NT2/D1 (cell line): Measurements from ENCODE around the gene TRAK1.

Source experiments
- SUZ12 ChIP-seq: IDR thresholded peaks from 2 replicates; pipeline ENCODE4 v1.6.1; 2011; ENCODE audit not compliant: insufficient read length, insufficient read depth; ENCODE audit errors: extremely low read depth
- YY1 ChIP-seq: IDR thresholded peaks from 2 replicates; pipeline ENCODE4 v1.6.1; 2011; ENCODE audit not compliant: insufficient read length, insufficient read depth

DNA sequence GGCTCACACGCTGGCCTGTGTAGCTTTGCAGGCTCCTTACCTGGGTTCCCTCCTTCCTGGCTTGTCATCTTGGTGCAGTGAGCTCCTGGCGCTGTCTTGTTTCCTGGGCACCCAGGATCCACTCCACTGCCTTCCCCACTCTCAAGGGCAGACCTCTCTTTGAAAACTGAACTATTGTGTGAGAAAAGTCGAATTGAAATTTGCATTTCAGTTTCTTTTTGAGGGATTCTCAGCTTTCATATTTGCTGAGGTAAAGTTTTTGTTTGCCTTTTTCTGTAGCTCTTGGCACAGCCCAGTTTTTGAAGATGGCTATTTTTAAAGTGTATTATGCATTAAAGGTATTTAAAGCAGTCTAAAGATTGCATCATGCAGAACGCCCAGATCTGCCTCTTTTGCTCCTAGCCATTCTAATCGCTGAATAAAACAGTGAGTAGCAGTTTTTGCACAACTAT, 104.7 kb downstream of the TRAK1 start:
- TF ChIP-seq SUZ12 (no peak), YY1 (no peak)
